Activated gamma-delta T cell treated with Interleukin-2 at 50 U/mL for 16 hours (primary cell): Measurements from ENCODE around the gene TRIM27.
"Not testable (repeated sequence)": the region's sequence is repeated elsewhere in the genome, so short reads cannot be mapped to it uniquely, and the experiment has no call there.

Source experiments
- DNase-seq: peaks from one replicate; pipeline ENCODE4 v3.0.0-alpha.2; 2020

Gene TRIM27

DNA sequence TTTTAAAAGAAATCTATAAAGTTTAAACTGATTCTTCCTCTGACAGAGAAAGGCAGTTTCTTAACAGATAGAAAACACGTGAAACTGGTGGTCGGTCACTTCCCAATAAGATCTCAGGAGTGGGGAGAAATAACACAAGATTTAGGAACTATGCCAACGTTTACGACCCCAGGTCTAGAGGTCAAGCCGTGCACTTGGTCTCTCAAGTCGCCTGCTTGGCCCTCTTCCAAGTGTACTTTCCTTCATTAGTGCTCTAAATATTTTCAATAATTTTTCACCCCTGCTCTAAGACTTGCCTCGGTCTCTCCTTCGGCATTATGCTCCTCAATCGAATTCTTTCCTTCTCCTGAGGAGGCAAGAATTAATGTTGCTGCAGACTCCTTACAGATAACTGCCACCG lies 61.7 kb downstream of the TRIM27 start:
- DNase-seq = no peak

DNA sequence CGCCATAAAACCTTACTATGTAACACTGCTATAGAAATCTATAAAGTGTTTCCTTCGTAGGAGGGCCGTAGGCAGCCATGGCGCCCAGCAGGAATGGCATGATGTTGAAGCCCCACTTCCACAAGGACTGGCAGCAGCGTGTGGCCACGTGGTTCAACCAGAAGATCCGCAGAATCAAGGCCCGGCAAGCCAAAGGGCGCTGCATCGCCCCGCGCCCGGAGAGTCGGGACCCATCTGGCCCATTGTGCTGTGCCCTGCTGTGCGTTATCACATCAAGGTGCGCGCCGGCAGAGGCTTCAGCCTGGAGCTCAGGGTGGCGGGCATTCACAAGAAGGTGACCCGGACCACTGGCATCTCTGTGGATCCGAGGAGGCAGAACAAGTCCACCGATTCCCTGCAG lies 62.4 kb downstream of the TRIM27 start:
- DNase-seq = no peak

- DNase-seq = no peak
Measured at GRCh38 chr6:28860581-28860980, 63.2 kb downstream of the TRIM27 start.

DNA sequence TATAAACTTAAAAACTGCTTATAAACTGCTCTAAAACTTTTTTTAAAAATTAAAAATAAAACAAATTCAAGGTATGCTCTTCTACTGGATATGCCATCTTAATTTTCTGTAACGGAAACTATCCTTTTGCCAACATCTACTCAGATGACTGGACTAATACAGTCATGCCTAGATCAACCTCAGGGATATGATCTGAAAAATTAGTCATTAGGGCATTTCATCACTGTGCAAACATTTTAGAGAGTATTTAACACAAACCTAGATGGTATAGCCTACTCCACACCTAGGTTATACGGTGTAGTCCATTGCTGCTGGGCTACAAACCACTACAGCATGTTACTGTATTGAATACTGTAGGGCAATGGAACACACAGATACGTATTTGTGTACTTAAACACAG lies 64.8 kb downstream of the TRIM27 start:
- DNase-seq = no peak

DNA sequence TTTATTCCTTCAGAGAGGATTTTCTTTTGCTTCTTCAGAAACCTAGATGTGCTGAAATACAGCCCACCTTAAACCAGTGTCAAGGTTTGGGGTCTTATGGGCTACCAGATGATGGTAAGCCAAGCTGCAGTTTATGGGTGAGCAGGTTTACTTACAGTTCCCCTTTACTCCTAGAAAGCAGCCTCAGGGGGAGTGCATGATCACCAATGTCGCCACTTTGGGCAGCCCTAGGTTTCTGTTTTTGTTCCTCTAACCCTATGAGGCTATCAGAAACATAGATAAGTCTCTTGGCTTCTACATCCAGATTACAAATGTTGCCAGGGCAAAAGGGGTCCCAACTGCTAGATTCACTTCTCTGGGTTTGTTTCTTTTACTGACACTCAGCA lies 67.2 kb downstream of the TRIM27 start:
- DNase-seq = no peak

GRCh38 chr6:28854405-28854804 lies 69.4 kb downstream of the TRIM27 start:
- not testable (repeated sequence) for DNase-seq
